HCT116 (cell line): ENCODE data around the gene C1QL4. TPM values are rescaled to one million over a fixed set of nuclear protein-coding genes. Genes with fewer than 3 reads are reported as not detected.

Source experiments
- ATAC-seq: fragments of 200-7000 bp; cut with Tn5 transposase; 2 replicates; pipeline ENCODE4 v1.9.1; 2020; ENCODE audit warnings: mild to moderate bottlenecking, moderate library complexity
- BruUV-seq: library from RNA; stranded (reverse); fragments of 400-500 nt; replicated peaks from 2 replicates; lab custom pipeline; 2021; lab: Mats Ljungman, UMichigan
- CTCF ChIA-PET: fragments of 300-600 bp; sonication (Branson Sonifier 250); formaldehyde crosslinking; loops from one replicate; lab custom pipeline; 2021; ENCODE audit warnings: antibody characterized with exemption; lab: Charles Lee
- POLR2A ChIA-PET: fragments of 300-600, 350-600 bp; sonication (Branson Sonifier 250); formaldehyde crosslinking; loops from one replicate; lab custom pipeline; 2021; ENCODE audit warnings: antibody characterized with exemption; lab: Charles Lee
- RAD21 ChIA-PET, 2 experiments: fragments of 300-600 bp; sonication (Branson Sonifier 250); formaldehyde crosslinking; loops; one replicate each; lab custom pipeline; 2023; ENCODE audit warnings: low total read pairs in 2 of 2; ENCODE audit not compliant: uncharacterized antibody in 2 of 2, unreplicated experiment in 2 of 2, low non-redundant PET in 1 of 2; lab: Charles Lee
- DNase-seq: peaks from one replicate; pipeline ENCODE4 v3.0.0-alpha.2; 2010; ENCODE audit warnings: low read depth, low spot score
- H2AFZ ChIP-seq: fragments of 200-600 bp; shearing (Covaris generic), sonication (generic); 2 replicates; pipeline ENCODE4 v1.6.1; 2017; ENCODE audit warnings: low read depth, mixed run types, mixed read lengths, antibody characterized with exemption, low read length; ENCODE audit not compliant: poor library complexity, severe bottlenecking
- H3K27ac ChIP-seq: 2 replicates; pipeline ENCODE4 v1.5.1; 2012; ENCODE audit warnings: low read depth, low read length
- H3K27me3 ChIP-seq: fragments of 200-600 bp; sonication (generic); 2 replicates; pipeline ENCODE4 v1.6.1; 2016; ENCODE audit warnings: mixed run types, low read length, mixed read lengths; ENCODE audit not compliant: insufficient read depth
- H3K36me3 ChIP-seq, 2 experiments: fragments of 200-500 bp in 1 of 2; fragments of 200-600 bp in 1 of 2; sonication (Bioruptor generic) in 1 of 2; sonication (generic) in 1 of 2; 2 replicates each; pipeline versions ENCODE4 v1.5.1 to v1.6.1; 2014 to 2016; ENCODE audit warnings: low read length in 2 of 2, inconsistent platforms in 1 of 2, mixed read lengths in 1 of 2, mixed run types in 1 of 2; ENCODE audit not compliant: insufficient read depth in 2 of 2, control insufficient read depth in 1 of 2
- H3K4me1 ChIP-seq, 2 experiments: fragments of 200-600 bp in 1 of 2; sonication (generic) in 1 of 2; 2 replicates each; pipeline versions ENCODE4 v1.5.1 to v1.6.1; 2012 to 2017; ENCODE audit warnings: low read length in 2 of 2, inconsistent platforms in 1 of 2, mild to moderate bottlenecking in 1 of 2, mixed read lengths in 1 of 2, mixed run types in 1 of 2, moderate library complexity in 1 of 2; ENCODE audit not compliant: insufficient read depth in 2 of 2, control insufficient read depth in 1 of 2
- H3K4me2 ChIP-seq: fragments of 200-600 bp; sonication (generic); 2 replicates; pipeline ENCODE4 v1.6.1; 2017; ENCODE audit warnings: mixed run types, low read length, mixed read lengths
- H3K4me3 ChIP-seq, 2 experiments: fragments of 200-600 bp in 1 of 2; sonication (generic) in 1 of 2; replicated peaks in 1 of 2; 2 replicates each; pipeline ENCODE4 v1.5.1; 2011 to 2016; ENCODE audit warnings: low read length in 2 of 2, control low read depth in 1 of 2, low read depth in 1 of 2, mild to moderate bottlenecking in 1 of 2, mixed read lengths in 1 of 2, mixed run types in 1 of 2
- H3K79me2 ChIP-seq: fragments of 200-600 bp; sonication (generic); 2 replicates; pipeline ENCODE4 v1.6.1; 2017; ENCODE audit warnings: mild to moderate bottlenecking, mixed run types, low read length, moderate library complexity, mixed read lengths; ENCODE audit not compliant: insufficient read depth
- H3K9ac ChIP-seq: fragments of 200-600 bp; sonication (generic); 2 replicates; pipeline ENCODE4 v1.6.1; 2016; ENCODE audit warnings: low read length, mixed read lengths
- H3K9me2 ChIP-seq: fragments of 200-600 bp; sonication (generic), shearing (Covaris generic); 2 replicates; pipeline ENCODE4 v1.6.1; 2017; ENCODE audit warnings: mixed run types, mild to moderate bottlenecking, moderate library complexity; ENCODE audit not compliant: insufficient read depth
- H3K9me3 ChIP-seq, 2 experiments: fragments of 200-500 bp in 1 of 2; fragments of 200-600 bp in 1 of 2; sonication (Bioruptor generic) in 1 of 2; sonication (generic) in 1 of 2; 2 replicates each; pipeline ENCODE4 v1.6.1; 2014 to 2017; ENCODE audit warnings: low read length in 2 of 2, mixed read lengths in 2 of 2, inconsistent platforms in 1 of 2, low read depth in 1 of 2, mild to moderate bottlenecking in 1 of 2, mixed run types in 1 of 2, moderate library complexity in 1 of 2; ENCODE audit not compliant: control insufficient read depth in 1 of 2, insufficient read depth in 1 of 2
- H4K20me1 ChIP-seq: fragments of 200-600 bp; sonication (generic), shearing (Covaris generic); 2 replicates; pipeline ENCODE4 v1.6.1; 2017; ENCODE audit warnings: mixed run types, mild to moderate bottlenecking, moderate library complexity; ENCODE audit not compliant: insufficient read depth
- CEBPB ChIP-seq: IDR thresholded peaks from 2 replicates; pipeline ENCODE4 v1.6.1; 2012; ENCODE audit warnings: low read depth
- EGR1 ChIP-seq: IDR thresholded peaks from 2 replicates; pipeline ENCODE4 v1.6.1; 2012; ENCODE audit warnings: low read depth
- ELF1 ChIP-seq: IDR thresholded peaks from 2 replicates; pipeline ENCODE4 v1.6.1; 2012; ENCODE audit warnings: low read depth, borderline replicate concordance
- FOSL1 ChIP-seq: IDR thresholded peaks from 2 replicates; pipeline ENCODE4 v1.6.1; 2012; ENCODE audit warnings: low read depth
- RAD21 ChIP-seq: IDR thresholded peaks from 2 replicates; pipeline ENCODE4 v1.6.1; 2012; ENCODE audit warnings: low read depth, mild to moderate bottlenecking
- SP1 ChIP-seq: IDR thresholded peaks from 2 replicates; pipeline ENCODE4 v1.6.1; 2012; ENCODE audit warnings: low read depth
- TCF7L2 ChIP-seq: IDR thresholded peaks from 2 replicates; pipeline ENCODE4 v1.7.0; 2011; ENCODE audit warnings: borderline replicate concordance, inconsistent platforms; ENCODE audit not compliant: insufficient read depth, insufficient read length; ENCODE audit errors: extremely low read depth
- ZNF274 ChIP-seq: fragments of 200-500 bp; sonication (Bioruptor generic); IDR thresholded peaks from 2 replicates; pipeline ENCODE4 v1.6.1; 2014; ENCODE audit warnings: mild to moderate bottlenecking, low read depth, low read length, inconsistent platforms
- intact Hi-C: fragments of 100-400 bp; cut with micrococcal nuclease; formaldehyde crosslinking; loops from 2 replicates; pipeline ENCODE4 v1.10.0; 2022
- total RNA-seq: library from RNA; stranded (reverse); gene quantifications from one replicate; pipeline ENCODE4 v1.2.1, GENCODE V29; 2021; ENCODE audit not compliant: unreplicated experiment
- TF ChIP-seq, protein P1 (sequence below): IDR thresholded peaks from 2 replicates; pipeline ENCODE4 v1.6.1; 2012

C1QL4 gene
- total RNA-seq, 1 experiment from 2014 or later = 8.1 TPM

GRCh38 chr12:49347311-49348193 lies 10.6 kb upstream of the C1QL4 start (continued):
- no peak for TF ChIP-seq RAD21
- TF ChIP-seq TCF7L2 = no peak
- TF ChIP-seq FOSL1 = no peak
- no peak for TF ChIP-seq ZNF274
- TF ChIP-seq EGR1 = no peak

DNA sequence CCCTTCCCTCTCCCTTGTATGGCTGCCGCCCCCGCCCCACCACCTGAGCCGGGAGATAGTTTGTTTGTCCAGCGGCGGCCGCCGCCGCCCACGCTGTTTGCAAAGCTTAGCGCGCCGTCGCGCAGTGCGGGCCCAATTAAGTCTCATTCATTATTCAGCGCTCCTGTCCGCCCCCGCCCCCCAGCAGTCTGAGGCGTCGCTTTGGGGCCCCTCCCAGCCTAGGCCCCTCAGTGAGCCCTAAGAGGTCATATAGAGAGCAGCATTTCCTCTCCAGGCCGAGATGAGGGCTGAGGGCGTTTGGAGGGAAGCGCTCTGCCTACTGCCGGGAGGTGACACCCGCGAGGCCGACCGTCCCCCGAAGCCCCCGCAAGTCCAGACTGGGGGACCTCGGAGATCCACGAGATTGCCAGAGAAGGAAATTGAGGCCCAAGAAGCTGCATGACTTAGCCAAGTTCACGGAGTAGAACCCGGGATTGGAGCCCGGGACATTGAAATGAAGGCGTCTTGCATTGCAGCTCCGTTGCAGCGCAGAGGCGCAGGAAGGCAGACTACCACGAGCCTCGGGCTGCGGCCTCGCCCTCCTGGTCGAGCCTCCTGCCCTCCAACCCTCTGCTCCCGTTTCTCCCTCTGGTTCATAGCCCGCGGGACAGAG lies 9.8 kb upstream of the C1QL4 start, which contains the start of gene DNAJC22:
Gene DNAJC22, plus strand, starts transcription at position 230 of the 652 bp plus-strand sequence. CDS start 1,985 bp downstream, outside the sequence.
- Histone ChIP-seq H3K9ac (peak within 1 kb of the TSS; percentile 79), H2AFZ (peak within 1 kb of the TSS; percentile 72), H4K20me1 (no peaks in the 10 kb centered on the region), H3K27ac (peak within 1 kb of the TSS; percentile 80; the same call in 1 of the 2 replicates), H3K4me3 (peak within 1 kb of the TSS; percentile 73 to 80), H3K9me3 (no peaks in the 10 kb centered on the region), H3K27me3 (no peaks in the 10 kb centered on the region), H3K4me1 (peaks cover 37 to 53% of the 10 kb centered on the region in 2 experiments), H3K4me2 (peak within 1 kb of the TSS; percentile 88), H3K79me2 (peaks cover 4% of the 10 kb centered on the region; the same call in 1 of the 2 replicates), H3K9me2 (no peaks in the 10 kb centered on the region), H3K36me3 (peaks cover 0 to 7% of the 10 kb centered on the region in 2 experiments; a peak in 2 of 4 replicates)
- POLR2A ChIA-PET = interaction anchor here (0.7 to 2.7 kb wide), 9 partner anchors 11 to 234 kb away, joined by 3 to 16 read pairs (median 5); partner anchors contain the start of gene SPATS2
- DNase-seq (no peak), ATAC-seq (no peak)
- CTCF ChIA-PET = interaction anchor here (0.9 to 4.2 kb wide), 21 partner anchors 7 to 394 kb away, joined by 3 to 74 read pairs (median 7); partner anchors contain the start of genes C1QL4, SPATS2, TMBIM6 and TROAP
- BruUV-seq = no TSS peak
- RAD21 ChIA-PET = interaction anchor here (1.2 to 1.3 kb wide), 4 partner anchors 15 to 167 kb away, joined by 4 to 6 read pairs (median 5); no protein-coding TSS in a partner anchor
- intact Hi-C loops = no loop called here
- TF ChIP-seq SP1 = no peak
- no peak for TF ChIP-seq ZNF274
- TF ChIP-seq, protein P1, sequence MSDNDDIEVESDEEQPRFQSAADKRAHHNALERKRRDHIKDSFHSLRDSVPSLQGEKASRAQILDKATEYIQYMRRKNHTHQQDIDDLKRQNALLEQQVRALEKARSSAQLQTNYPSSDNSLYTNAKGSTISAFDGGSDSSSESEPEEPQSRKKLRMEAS = no peak
- no peak for TF ChIP-seq CEBPB
- TF ChIP-seq ELF1 = no peak
- no peak for TF ChIP-seq RAD21
